HL-60/S4 treated with retinoic acid at 250 ng/mL for 4 days and 3 days (cell line): ENCODE results near the gene SERPINB4.
"Not testable (repeated sequence)": the region's sequence is repeated elsewhere in the genome, so short reads cannot be mapped to it uniquely, and the experiment has no call there.

Experiments used
- in situ Hi-C: fragments of 300-500 bp; cut with MboI; formaldehyde crosslinking; loops from 2 replicates; pipeline ENCODE4 v1.7.0; 2022; ENCODE audit warnings: low sequenced_read_pairs

Gene SERPINB4

DNA sequence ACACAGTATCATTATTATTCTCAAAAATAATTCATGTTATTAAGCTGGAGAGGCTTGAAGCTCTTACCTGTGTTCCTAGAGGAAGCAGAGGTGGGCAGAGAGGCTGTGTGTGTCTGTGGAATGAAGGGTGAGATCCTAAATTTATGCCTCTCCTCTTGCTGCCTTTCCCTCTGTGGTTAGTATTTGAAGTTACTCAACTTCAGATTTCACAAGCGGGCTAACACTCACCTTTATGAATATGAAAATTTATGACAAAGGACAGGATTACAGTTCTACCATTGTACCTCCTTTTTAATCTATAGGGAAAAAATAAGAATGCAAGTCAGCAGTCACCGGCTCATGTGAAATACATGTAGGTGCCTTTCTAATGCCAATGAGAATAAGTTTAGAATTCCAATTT, at the start of gene SERPINB4:
Gene SERPINB4, minus strand, starts transcription at position 115 of the 400 bp plus-strand sequence. CDS start 679 bp downstream, outside the sequence.
- in situ Hi-C loops = not testable (repeated sequence)

DNA sequence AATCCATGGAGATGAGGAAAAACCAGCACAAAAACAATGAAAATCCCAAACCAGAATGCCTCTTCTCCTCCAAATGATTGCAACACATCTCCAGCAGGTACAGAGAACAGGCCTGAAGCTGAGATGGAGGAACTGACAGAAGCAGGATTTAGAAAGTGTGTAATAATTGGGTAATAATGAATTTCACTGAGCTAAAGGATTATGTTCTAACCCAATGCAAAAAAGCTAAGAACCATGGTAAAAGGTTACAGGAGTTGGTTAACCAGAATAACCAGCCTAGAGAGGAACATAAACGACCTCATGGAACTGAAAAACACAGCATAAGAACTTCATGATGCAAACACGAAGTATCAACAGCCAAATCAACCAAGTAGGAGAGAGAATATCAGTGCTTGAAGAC, 45.0 kb upstream of the SERPINB4 start:
- in situ Hi-C loops = no loop called here

DNA sequence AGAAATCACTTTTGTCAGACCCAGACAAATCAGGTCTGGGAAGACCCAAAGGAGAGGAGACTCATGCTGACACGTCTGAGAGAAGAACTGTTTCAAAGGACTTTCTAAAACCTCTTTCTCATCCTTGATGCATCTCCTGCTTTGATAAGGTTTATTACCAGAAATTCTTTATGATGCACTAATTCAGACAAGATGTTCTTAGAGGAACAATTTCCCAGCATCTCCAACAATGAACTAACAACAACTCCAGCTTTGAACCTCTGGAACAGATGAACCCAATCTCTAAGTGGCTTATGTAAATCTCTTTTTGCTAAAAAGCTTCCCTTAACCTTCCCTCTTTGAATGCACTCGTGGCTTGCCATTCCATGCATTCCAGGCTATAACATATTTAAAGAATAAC, 42.8 kb upstream of the SERPINB4 start:
- in situ Hi-C loops = no loop called here

DNA sequence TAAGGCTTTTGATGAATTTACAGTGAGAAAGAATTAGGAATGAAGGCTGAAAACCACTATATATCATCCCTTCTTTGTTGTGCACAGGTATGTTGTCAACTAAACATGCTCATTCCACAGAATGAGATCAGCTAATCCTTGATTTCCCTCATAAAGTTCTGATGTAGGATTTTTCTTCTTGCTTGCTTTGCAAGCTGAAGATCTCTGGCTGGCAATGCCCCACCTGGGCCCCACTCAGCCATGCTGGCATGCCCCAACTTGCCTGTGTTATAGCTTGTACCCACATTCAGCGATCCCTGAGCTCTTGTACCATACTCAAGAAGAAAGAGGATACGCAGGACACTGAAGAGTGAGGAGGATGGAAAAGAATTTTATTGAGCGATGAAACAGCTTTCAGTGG, 40.7 kb upstream of the SERPINB4 start:
- in situ Hi-C loops = no loop called here

DNA sequence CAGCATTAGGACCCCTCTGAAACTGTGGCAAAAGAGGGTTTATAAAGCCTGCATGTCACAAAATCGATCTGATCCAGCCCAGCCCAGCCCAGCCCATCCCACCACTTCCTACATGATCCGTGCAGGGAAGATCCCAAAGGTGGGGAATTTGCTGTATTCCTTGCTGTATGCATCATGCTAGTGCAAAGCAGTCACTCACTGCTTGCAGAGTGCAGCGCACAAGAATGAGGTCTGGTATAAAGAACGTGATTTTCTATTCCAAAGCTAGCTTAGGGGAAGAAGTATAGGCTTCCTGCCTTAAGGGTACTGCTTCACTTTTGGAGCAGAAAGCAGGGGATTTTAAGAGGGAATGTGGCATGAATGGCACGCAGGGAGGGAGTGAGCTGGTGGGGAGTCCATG, 39.8 kb upstream of the SERPINB4 start:
- in situ Hi-C loops = no loop called here

DNA sequence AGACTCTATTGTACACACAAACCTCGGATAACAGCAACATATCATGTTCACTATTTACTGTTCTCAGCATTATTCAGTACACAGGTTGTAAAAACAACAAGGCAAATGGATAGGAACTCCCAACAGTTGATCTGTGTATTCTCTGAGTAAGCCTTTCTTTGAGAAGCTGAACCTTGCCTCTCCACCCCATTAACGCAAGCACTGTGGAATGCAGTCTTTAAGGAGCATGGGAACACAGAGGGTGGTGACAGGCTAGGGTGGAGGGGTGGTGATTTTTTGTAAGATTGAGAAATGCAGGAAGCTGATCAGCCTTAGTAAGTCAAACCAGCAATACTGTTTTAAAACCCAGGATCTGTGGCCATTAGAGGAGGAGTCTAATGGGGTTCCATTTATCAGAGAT, 39.1 kb upstream of the SERPINB4 start:
- in situ Hi-C loops = no loop called here

DNA sequence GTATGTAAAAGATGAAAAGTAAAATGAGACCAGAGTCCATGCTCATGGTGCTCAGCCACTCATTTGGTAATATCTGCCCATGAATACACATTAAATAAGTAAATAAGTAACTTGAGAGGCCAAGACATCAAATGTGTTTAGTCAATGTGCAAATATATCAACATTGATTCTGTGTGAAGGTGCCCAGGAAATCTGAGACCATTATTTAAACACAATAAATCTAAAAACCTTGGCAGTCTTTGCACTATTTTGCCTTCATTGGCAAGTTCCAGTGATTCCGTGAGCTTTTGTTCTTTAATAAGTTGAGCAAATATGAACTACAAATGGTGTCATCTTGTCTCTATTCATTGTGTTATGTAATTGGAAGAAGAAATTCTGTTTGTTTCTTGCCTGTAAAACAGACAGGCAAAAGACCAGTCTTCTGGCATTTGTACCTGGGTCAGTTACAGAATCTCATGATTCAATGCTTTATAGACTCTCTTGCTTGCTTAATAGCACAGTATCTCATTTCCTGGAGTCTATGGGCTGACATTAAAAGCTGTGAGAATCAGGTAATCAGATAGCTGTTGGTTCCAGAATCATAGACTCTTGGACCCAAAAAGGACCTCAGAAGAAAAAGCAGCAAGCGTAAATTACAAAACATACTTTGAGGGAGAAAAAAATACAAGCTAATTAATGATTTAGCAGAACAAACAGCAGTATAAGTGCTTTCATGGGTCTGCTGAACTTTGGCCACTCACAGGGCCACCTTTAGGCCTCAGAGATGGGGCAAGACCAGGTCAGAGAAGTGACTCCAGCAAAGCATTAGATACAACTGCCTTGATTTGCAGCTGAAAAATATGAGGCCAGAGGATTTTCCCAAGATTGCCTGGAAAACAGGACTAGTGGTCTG, 37.6 kb upstream of the SERPINB4 start:
- in situ Hi-C loops = no loop called here

DNA sequence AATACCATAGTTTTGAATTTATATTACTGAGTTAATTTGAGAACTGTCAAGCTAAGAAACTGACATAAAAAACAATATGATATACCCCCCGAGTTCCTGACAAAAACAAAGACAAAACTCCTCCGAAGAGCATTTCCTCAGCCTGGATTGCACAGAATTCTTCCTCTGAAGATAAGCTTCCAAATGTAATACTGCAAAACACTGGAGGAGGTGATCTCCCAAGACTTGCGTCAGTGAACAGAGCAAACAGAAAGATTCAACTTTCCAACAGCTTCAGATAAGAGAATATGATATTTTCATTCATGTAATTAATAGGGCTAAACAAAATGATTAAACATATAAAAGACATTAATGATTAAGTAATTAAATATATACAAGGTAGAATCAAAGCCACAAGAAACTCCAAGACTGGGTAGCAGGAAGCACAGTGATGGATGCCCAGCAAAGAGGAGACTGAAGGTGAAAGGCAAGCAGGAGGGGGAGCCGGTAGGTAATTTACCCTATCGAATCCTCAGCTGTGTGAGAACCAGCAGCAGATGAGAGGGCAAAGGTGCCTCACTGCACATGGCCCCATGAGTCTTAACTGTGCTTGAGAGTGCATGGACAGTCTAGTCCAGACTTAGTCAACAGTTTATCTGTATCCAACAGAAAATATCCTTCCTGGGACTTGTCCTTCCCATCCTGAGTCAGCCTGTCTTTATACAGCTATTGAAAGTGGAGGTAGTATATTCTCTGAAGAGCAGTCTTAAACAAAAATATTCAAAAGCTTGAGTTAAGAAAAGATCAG, 36.0 kb upstream of the SERPINB4 start:
- in situ Hi-C loops = no loop called here

DNA sequence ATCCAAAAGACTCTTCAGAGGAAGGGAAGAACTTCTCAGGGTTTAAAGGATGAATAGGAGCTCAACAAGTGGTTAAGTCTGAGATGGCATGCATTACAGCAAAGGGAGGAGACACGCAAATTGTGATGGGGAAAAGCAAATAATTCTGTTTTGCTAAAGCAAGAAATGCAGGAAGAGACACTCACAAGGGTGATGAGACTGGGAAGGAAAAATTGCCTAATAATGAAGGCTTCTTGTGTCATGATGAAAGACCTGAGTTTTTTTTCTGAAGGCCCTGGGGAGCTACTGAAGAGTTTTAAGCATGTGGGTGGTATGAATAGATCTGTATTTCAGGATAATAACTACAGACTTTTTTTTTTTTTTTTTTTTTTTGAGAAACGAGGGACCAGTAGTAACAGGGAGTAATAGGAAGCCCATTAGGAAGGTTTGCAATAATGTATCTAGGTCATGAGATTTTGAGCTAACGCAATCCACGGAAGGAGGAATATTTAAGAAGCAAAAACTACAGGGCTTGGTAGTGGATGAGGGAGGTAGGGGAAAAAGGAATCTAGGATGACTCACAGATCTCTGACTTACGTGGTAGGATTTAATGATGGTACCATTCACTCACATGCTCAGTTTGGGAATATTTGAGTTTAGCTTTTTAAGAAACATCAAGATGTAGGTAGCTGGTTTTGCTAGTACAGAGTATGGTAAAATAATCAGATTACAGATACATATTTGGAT, 33.6 kb upstream of the SERPINB4 start:
- in situ Hi-C loops = no loop called here

DNA sequence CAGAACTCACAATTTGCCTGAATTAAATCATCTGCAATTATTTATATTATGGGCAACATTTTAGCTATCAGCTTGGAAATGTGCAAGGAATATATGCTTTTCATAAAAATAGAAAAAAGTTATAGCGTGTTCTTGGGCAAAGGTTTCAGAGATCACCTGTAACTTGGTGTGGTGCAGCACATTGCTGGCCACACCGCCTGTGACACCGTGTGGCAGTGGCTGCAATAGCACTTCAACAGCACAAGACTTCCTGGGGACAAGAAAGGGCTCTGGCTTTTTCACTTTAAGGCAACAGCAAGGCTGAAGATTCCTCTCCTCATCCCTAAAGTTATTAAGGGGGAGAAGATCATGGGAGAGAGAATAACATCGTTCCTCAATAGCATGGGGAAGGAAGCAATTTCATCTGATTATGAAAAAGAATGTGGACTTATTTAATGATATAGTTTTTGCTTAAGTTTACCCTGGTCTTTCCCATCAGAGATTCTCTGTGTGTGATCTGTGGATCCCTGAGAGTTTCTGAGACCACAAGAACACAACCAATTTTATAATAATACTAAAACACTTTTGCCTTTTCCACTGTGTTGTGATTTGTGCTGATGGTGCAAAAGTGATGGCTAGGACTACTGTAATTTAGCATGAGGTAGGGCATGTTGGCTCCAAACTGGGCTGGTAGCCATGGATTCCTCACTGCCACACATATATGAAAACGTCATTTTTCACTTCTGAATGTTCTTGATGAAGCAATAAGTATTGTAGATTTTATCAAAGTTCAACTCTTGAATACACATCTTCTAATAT, 32.7 kb upstream of the SERPINB4 start:
- in situ Hi-C loops = no loop called here

DNA sequence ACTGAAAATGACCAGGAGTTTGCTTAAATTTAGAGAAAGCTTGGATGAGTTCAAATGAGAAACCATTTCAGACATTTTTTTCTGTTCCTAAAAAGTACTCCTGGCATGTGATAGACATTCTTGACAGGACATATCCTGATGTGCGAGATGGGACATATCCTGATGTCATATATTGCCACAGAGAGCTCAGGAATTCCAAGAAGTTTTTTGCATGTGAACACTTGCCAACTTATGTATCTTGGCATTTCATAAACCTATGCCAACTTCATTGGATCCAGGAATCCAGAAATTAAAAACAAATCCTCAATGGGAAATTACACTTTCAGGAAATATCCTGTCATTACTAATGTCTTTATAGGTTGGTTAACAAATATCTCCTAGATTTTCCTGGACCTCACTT, 20.5 kb upstream of the SERPINB4 start:
- in situ Hi-C loops = no loop called here

DNA sequence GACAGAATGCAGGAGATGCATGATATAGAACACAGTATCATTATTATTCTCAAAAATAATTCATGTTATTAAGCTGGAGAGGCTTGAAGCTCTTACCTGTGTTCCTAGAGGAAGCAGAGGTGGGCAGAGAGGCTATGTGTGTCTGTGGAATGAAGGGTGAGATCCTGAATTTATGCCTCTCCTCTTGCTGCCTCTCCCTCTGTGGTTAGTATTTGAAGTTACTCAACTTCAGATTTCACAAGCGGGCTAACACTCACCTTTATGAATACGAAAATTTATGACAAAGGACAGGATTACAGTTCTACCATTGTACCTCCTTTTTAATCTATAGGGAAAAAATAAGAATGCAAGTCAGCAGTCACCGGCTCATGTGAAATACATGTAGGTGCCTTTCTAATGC, 17.7 kb upstream of the SERPINB4 start, which contains the start of gene SERPINB3:
Gene SERPINB3, minus strand, starts transcription at position 144 of the 400 bp plus-strand sequence. CDS start 677 bp downstream, outside the sequence.
- in situ Hi-C loops = not testable (repeated sequence)

DNA sequence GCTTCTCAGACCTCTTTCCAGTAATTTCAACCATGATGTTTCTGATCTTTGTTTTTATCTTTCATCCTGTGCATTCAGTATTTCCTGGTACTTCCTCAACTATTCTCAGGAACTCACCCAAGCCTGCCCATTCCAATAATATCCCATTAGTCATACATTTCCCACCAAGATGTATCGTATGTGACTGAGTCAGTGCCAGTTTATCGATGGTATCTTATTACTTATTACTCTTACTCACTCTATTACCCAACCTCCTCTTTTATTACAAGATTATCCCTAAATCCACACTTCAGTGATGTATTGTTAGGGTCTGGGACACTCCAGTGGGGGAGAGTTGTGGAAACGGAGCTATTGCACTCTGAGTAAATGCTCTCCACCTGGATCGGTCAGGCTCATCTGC, 14.9 kb upstream of the SERPINB4 start:
- in situ Hi-C loops = not testable (repeated sequence)

DNA sequence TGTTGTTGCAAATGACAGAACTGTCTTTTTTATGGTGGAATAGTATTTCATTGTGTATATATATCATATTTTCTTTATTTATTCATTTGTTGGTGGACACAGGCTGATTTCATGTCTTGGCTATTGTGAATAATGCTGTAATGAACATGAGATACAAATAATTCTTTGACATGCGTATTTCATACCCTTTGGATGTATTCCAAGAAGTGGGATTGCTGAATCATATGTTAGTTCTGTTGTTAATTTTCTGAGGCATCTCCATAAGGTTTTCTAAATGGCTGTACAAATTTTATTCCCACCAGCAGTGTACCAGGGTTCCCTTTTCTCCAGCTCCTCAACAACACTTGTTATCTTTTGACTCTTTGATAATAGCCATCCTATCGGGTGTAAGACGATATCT, 6.2 kb upstream of the SERPINB4 start:
- in situ Hi-C loops = not testable (repeated sequence)

DNA sequence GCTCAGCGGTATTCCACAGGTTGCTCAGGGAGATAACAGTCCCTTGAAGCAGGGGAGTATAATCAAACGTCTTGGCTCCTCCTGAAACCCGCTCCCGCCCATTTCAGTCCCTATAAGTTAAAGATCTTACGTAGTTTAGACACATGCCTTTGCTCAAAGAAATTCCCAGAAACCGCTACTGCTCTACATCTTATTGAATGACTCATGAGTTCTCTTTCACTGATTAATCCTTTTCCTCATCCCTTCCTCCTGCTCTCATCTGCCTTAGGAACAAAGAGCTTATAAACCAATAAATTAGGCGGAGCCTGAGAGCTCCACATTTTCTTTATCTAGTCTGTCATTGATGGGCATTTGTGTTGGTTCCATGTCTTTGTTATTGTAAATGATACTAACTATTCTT, 4.2 kb upstream of the SERPINB4 start:
- in situ Hi-C loops = no loop called here

DNA sequence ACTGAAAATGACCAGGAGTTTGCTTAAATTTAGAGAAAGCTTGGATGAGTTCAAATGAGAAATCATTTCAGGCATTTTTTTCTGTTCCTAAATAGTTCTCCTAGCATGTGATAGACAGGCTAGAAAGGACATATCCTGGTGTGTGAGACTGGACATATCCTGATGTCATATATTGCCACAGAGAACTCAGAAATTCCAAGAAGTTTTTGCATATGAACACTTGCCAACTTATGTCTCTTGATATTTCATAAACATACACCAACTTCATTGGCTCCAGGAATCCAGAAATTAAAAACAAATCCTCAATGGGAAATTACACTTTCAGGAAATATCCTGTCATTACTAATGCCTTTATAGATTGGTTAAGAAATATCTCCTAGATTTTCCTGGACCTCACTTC, 2.9 kb upstream of the SERPINB4 start:
- in situ Hi-C loops = no loop called here

DNA sequence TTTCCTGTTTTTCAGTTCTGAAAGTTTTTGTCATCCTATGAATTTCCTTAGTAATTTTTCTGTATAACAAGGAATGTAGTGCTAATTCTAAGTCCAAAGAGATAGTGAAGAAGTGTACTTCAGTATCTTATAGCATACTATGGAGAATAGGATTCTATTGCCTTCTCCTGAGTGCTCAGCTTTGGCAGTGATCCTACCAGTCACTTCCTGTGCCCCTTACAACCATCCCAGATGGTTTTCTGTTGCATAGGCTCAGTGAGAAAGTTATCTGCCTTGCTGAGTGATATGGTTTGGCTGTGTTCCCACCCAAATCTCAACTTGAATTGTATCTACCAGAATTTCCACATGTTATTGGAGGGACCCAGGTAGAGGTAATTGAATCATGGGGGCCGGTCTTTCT, 638 bp upstream of the SERPINB4 start:
- in situ Hi-C loops = not testable (repeated sequence)

DNA sequence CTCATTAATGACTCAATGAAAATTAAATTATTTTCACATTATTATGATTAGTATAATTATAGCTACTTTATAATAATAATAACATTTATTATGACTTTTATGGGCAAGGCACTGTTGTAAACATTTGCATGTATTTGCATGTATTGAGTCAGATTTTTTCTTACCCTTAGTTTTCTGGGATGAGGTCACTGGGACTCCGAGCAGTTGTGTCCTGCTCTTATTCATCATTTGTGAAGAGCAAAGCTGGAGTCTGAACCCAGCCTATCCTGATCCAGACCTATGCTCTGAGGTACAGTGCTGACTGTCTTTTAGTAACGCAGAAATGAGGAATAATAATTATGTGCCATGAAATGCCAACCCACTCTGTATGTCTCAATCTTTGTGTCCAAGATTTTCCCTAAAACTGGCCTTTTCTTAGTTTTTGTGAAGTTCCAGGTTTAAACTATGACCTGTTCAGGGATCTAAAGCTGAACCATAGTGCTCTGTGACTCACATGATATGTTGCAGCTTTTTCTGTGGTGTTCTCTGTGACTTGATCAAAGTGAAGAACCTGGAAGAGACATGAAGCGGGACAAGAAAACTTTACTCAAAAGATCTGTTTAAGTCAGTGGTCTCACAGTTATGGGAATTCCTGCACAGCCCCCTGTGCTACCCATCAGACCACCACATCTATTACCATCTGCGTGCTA, 1.2 kb downstream of the SERPINB4 start:
- in situ Hi-C loops = not testable (repeated sequence)

DNA sequence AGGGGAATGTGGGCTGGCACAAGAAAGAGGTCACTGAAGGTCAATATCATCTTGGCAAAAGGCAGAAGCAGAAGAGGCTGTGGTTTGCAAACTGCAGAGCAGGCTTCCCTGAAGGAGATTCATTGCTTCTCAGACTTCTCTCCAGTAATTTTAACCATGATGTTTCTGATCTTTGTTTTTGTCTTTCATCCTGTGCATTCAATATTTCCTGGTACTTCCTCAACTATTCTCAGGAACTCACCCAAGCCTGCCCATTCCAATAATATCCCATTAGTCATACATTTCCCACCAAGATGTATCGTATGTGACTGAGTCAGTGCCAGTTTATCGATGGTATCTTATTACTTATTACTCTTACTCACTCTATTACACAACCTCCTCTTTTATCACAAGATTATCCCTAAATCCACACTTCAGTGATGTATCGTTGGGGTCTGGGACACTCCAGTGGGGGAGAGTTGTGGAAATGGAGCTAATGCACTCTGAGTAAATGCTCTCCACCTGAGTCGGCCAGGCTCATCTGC, 2.8 kb downstream of the SERPINB4 start:
- in situ Hi-C loops = not testable (repeated sequence)

DNA sequence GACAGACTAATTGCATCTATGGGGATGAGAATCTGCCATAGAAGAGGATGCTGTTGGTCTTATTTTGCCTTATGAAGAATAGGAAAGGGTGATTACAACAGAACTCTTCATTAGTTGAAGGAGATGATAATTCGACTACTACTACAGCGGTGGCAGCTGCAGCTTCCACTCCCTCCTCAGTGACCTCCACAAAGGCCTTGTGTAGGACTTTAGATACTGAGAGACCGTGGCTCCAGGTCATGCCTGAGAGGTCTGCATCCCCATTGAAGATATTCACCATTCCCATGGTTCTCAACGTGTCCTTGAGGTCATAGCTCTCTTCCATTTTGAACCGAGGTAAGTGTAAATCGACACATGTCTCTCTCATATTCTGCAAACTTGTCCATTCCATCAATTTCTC, 6.4 kb downstream of the SERPINB4 start:
- in situ Hi-C loops = no loop called here
